Activated T-helper 1 cell treated with anti-CD3 and anti-CD28 coated beads, Interleukin-12 subunit alpha, Interleukin-12 subunit beta, Interleukin-2, Interleukin-4 antibody, amounts not matched to agents 30 ng/mL and 10 ng/mL and 1 ng/mL, durations not matched to agents 14 hours and 24 hours and 36 hours (primary cell): ENCODE data around the gene TBATA. TPM values are rescaled to one million over a fixed set of nuclear protein-coding genes. Genes with fewer than 3 reads are reported as not detected.

Experiments used
- DNase-seq: peaks from one replicate; pipeline ENCODE4 v3.0.0; 2021; ENCODE audit warnings: low spot score
- H3K27ac Mint-ChIP-seq: one replicate; pipeline ENCODE4 v1.8.0; 2021; ENCODE audit warnings: mild to moderate bottlenecking, mixed read lengths
- H3K27me3 Mint-ChIP-seq: one replicate; pipeline ENCODE4 v1.8.0; 2022; ENCODE audit warnings: mild to moderate bottlenecking, moderate library complexity, mixed read lengths; ENCODE audit not compliant: insufficient read depth
- H3K36me3 Mint-ChIP-seq: one replicate; pipeline ENCODE4 v1.8.0; 2021; ENCODE audit warnings: low read depth, mixed read lengths
- H3K4me1 Mint-ChIP-seq: one replicate; pipeline ENCODE4 v1.8.0; 2021; ENCODE audit warnings: low read depth, mixed read lengths
- H3K4me3 Mint-ChIP-seq: one replicate; pipeline ENCODE4 v1.8.0; 2021; ENCODE audit warnings: mild to moderate bottlenecking, moderate library complexity, mixed read lengths
- H3K9me3 Mint-ChIP-seq: one replicate; pipeline ENCODE4 v1.8.0; 2021; ENCODE audit warnings: mixed read lengths
- intact Hi-C: fragments of 100-400 bp; cut with micrococcal nuclease; formaldehyde crosslinking; loops from one replicate; pipeline ENCODE4 v1.15.1; 2024
- total RNA-seq: library from RNA; stranded (reverse); gene quantifications from 2 replicates; pipeline ENCODE4 v1.2.3, GENCODE V29; 2022

TBATA gene
- total RNA-seq, 1 donor from 2014 or later = not detected

DNA sequence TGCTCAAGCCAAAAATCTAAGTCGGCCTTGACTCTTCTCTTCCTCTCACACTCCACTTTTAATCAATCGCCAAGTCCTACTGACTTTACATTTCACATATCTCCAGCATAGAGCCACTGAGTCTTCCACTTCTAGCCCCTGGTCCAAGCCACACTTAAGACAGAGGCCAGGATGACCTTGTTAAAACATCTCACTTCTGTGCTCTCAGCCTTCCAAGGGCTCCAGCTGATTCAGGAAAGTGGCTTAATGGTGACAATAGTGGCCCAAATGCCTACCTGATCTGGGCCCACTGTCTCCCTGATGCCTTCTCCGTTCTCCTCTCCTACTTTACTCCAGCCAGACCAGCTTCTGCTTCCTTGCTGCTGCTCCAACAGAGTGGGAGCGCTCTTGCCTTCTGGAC, 4.4 kb downstream of the TBATA start:
- Mint-ChIP-seq H3K4me3 (no peak overlapping the region), H3K27me3 (peaks cover 7% of the 10 kb centered on the region), H3K4me1 (no peaks in the 10 kb centered on the region), H3K36me3 (no peaks in the 10 kb centered on the region), H3K27ac (no peak overlapping the region), H3K9me3 (no peaks in the 10 kb centered on the region)
- DNase-seq = no peak
- intact Hi-C loops = no loop called here

DNA sequence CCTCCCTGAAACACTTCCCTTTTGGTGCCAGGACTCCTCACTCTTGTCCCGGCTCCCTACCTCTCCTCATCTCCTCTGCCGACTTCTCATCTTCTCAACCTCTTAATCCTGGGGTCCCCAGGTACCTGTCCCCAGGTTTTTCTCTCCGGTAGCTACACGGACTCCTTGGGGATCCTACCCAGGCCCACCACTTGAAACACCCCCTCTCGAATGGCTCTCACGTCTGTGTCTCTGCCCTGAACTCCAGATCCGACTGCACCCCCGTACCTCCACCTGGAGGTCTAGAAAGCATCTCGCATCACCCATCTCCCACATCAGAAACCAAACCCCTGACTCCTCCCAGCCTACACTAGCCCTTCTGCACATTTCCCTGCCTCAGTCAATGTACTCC, 4.8 kb downstream of the TBATA start:
- Mint-ChIP-seq H3K4me3 (no peak overlapping the region), H3K27ac (no peak overlapping the region), H3K27me3 (peaks cover 7% of the 10 kb centered on the region), H3K36me3 (no peaks in the 10 kb centered on the region), H3K9me3 (no peaks in the 10 kb centered on the region), H3K4me1 (no peaks in the 10 kb centered on the region)
- intact Hi-C loops = no loop called here
- no peak for DNase-seq

DNA sequence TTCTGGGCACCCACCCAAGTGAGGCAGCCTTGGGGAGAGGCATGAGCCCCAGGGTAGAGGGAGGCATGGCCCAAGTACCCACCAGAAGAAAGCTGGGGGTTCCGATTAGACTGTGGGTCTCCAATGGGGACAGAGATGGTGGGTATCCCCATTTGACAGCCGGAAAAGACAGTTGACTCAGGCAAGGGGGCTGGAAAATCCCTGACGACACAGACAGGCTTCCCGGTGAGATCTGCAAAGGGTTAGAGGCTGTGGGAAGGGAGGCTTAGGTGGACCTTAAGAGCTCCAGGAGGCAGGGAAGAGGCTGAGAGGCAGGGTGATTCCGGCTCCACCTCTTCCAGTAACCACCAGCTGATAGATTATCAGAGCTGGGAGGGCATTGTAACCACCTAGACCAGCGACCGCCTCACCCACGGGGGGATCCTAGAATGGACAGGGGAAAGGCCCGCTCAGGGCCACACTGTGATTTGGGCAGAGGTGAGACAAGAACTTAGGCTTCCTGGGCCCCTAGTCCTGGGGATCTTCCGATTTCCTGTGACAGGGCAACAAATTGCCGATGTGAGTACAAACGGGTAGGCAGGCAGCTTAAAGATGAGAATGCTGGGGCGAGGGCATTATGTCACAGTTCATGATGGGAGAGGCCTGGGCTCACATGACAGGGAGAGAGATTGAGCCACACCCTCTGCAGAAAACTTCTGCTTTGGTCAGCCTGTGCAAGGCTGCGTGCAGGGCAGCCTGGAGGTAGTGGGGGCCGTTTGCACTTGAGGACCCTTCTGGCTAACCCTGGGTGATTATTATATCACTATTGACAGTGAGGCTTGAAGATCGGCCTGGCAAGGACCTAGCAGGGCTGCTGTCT, 5.4 kb downstream of the TBATA start:
- Mint-ChIP-seq H3K27me3 (peaks cover 7% of the 10 kb centered on the region), H3K36me3 (no peaks in the 10 kb centered on the region), H3K27ac (no peak overlapping the region), H3K4me1 (no peaks in the 10 kb centered on the region), H3K4me3 (no peak overlapping the region), H3K9me3 (no peaks in the 10 kb centered on the region)
- no peak for DNase-seq
- intact Hi-C loops = no loop called here

DNA sequence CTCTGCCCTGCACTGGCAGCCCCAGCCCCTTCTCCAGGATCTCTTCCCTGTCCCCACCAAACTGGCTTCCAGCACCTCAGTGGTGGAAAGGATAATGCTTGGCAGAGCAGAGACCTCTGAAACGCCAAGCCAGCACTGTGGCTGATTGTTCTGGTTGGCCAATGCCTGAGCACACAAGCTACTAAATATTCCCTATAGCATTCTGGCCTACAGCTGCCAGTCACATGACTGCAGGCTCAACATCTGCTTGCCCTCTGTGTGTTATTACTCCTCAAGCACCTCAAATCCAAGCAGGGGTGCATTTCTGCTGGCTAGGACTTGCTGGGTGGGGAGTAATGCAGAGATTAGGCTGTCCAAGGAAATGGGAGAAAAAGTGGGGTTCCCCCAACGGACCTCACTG, 6.1 kb downstream of the TBATA start:
- no peaks in the 10 kb centered on the region for H3K36me3 Mint-ChIP-seq
- no peak for DNase-seq
- no peak overlapping the region for H3K27ac Mint-ChIP-seq
- H3K9me3 Mint-ChIP-seq = no peaks in the 10 kb centered on the region
- H3K27me3 Mint-ChIP-seq = peaks cover 7% of the 10 kb centered on the region
- intact Hi-C loops = no loop called here
- H3K4me1 Mint-ChIP-seq = no peaks in the 10 kb centered on the region
- H3K4me3 Mint-ChIP-seq = no peak overlapping the region

DNA sequence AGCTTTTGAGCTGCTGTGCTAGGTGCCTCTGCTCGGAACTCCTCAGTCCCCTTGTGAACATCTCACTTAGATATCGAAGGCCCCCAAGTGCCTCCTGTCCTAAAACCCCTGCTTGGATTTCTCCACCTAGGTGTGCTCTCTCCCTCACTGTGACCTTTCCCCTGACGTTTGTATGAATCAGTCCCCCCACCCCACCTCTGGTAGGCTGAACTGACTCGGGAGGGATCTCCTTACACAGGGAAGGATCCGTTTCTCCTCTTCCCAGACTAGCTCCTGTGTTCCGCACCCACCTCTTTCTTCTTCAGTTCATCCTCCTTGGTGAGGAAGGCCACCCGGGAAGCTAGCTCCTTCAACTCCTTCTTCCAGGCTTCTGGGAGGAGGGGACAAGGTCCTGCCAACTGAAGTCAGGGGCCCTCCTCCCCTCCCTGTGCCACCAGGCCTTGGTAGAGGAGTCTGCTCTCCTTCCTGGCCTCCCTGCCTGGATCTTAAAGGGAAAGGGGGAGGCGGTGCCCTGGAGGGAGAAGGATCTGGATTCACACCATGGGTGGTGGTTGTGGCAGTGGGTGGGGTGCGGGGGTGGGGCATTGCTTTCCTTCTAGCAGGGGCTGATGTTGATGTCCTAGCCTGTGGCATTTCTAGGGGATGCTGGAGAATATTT, 6.8 kb downstream of the TBATA start:
- DNase-seq = no peak
- H3K4me1 Mint-ChIP-seq = no peaks in the 10 kb centered on the region
- intact Hi-C loops = no loop called here
- no peaks in the 10 kb centered on the region for H3K9me3 Mint-ChIP-seq
- no peaks in the 10 kb centered on the region for H3K36me3 Mint-ChIP-seq
- no peak overlapping the region for H3K27ac Mint-ChIP-seq
- peaks cover 5% of the 10 kb centered on the region for H3K27me3 Mint-ChIP-seq
- H3K4me3 Mint-ChIP-seq = no peak overlapping the region

DNA sequence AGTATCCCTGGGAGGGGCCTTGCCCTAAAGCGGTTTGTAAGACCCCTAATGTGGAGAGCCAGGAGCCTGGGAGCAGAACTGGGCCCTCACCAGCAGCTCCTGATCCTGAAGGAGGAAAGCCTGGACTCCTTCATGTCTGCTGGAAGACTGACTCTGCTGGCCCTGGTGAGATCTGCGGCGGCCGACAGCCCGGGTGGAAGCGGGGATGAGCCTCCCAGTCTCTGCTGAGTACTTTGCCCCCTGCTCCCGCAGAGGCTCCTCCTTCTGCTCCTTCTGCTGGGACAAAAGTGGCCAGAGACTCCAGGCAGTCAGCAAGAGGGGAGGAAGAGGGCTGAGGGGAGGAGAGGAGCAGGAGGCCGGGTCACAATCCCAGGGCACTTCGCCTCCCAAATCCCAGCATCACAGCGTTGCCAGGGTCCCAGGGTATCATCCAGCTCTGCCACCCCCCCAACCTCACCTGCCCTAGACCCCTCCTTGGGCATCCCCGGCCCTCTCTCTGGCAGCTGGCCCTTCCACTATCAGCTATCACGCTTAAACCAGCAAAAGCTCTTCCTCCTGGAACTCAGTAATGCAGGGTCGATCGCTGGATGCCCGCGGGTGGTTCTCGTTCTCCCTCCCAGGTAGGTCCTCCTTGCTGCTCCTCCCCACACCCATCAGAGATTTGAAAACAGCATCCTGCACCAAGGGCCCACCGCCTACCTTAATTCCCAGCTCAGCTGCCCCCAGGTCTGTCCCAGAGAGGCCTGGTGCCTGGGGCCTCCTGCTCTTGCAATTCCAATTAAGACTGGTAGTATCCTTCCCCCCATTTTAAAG, 7.9 kb downstream of the TBATA start:
- H3K4me3 Mint-ChIP-seq = no peak overlapping the region
- H3K9me3 Mint-ChIP-seq = no peaks in the 10 kb centered on the region
- no peak overlapping the region for H3K27ac Mint-ChIP-seq
- DNase-seq = no peak
- no peaks in the 10 kb centered on the region for H3K4me1 Mint-ChIP-seq
- H3K27me3 Mint-ChIP-seq = peaks cover 5% of the 10 kb centered on the region
- intact Hi-C loops = no loop called here
- H3K36me3 Mint-ChIP-seq = no peaks in the 10 kb centered on the region

DNA sequence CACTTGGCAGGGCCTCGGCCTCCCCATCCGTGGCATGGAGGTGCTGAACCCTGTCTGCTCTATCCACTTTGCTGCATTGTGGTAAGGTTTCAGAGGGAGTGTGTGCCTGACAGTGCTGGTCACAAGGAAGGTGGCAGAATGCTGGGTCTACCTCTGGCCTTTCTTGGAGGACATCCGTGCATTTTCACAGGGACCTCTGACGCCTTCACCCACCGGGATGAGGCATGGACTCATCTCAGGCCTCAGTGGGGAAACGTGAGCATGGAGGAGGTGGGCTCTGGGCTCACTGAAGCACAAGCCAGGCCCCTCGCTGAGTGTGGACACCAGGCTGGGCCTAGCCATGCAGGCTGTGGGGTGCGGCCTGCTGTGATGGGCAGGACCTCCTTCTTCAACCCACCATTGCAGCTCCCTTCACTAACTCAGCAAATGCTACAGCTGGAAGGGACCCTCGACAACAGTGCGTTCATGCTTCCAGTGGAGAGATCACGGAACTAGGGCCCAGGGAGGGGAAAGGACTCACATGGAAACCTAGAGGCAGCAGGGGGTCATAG, 8.6 kb downstream of the TBATA start:
- Mint-ChIP-seq H3K27me3 (peaks cover 5% of the 10 kb centered on the region), H3K36me3 (no peaks in the 10 kb centered on the region), H3K9me3 (no peaks in the 10 kb centered on the region), H3K27ac (no peak overlapping the region), H3K4me3 (no peak overlapping the region), H3K4me1 (no peaks in the 10 kb centered on the region)
- intact Hi-C loops = no loop called here
- no peak for DNase-seq

DNA sequence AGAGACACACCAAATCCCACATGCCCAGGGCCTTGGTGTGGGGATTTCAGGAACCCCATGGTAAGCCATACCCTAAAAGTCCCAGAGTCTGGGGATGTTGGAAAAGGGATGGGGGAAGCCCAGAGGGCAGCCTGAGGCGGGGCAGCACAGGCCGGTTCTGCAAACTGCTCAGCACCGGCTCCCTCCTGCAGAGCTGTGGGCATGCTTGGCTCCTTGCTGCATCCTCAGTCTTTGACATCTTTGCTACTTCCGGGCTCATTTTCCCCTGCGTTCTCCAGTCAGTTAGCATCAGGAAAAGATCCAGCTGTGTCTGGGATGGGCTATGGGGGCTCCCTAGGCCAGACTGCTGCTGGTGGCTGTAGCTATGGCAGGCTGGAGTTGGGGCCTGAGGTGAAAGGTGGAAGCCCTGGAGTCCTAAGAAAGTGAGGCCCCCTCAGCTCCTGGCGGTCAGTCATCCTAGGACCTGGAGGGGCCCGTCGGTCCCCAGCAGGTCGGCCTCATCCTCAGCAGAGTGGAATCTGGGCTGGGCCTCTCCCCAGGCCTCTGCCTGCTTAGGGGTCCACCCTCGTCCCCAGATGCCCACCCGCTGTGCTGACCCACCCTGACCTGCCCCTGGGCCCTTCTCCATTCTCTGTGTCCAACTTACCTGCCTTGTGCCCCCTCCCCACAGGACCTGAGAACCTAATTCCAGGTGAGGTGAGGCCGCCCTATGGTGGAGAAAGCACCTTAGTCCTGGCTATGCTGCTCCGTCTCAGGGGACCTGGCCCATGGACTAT, 9.3 kb downstream of the TBATA start:
- no peaks in the 10 kb centered on the region for H3K9me3 Mint-ChIP-seq
- no peak for DNase-seq

DNA sequence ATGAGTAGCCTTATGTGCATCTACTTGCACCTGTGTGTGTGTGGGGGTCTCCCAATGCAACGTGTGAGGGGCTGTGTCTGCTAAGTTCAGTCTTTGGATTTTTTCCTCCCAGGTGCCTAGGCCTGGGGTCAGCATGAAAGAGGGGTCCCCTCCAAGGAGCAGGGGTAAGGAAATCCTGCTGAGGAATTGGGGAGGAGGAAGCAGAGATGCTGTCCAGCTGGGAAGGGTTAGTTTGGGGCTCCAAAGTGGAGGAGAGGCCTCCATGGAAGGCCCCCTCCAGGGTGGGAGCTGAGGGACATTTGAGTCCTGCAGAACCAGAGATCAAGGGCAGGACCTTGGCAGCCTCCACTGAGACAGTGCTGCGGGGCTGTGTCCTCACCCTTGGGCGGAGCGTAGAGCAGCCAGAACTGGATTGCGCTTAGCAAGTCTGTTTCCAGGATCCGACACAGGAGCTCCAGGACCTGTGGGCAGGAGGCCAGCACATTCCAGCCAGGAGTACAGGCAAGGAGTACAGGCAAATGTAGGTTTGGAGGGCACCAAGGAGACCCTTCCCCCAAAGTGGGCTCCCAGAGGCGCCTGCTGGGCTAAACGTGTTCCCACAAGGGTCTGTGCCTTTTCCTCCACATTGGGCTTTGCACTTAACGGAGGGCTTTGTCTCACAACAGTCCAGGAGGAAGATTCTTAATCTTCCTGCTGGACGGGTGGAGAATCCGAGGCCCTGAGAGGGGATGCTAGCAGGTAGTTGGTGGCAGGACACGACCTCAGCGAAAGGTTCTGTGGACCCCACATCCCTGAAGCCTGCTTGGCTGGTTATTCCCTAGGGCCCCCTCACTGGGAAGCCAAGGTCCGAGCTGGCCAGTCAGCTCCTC, 10.1 kb downstream of the TBATA start:
- intact Hi-C loops = no loop called here
- Mint-ChIP-seq H3K27me3 (peaks cover 5% of the 10 kb centered on the region), H3K4me1 (no peaks in the 10 kb centered on the region), H3K27ac (no peak overlapping the region), H3K36me3 (no peaks in the 10 kb centered on the region), H3K4me3 (no peak overlapping the region), H3K9me3 (no peaks in the 10 kb centered on the region)
- no peak for DNase-seq

More for the DNA sequence above, 9.3 kb downstream of the TBATA start:
- intact Hi-C loops = no loop called here
- Mint-ChIP-seq H3K4me3 (no peak overlapping the region), H3K4me1 (no peaks in the 10 kb centered on the region), H3K36me3 (no peaks in the 10 kb centered on the region), H3K27ac (no peak overlapping the region), H3K27me3 (peaks cover 5% of the 10 kb centered on the region)

DNA sequence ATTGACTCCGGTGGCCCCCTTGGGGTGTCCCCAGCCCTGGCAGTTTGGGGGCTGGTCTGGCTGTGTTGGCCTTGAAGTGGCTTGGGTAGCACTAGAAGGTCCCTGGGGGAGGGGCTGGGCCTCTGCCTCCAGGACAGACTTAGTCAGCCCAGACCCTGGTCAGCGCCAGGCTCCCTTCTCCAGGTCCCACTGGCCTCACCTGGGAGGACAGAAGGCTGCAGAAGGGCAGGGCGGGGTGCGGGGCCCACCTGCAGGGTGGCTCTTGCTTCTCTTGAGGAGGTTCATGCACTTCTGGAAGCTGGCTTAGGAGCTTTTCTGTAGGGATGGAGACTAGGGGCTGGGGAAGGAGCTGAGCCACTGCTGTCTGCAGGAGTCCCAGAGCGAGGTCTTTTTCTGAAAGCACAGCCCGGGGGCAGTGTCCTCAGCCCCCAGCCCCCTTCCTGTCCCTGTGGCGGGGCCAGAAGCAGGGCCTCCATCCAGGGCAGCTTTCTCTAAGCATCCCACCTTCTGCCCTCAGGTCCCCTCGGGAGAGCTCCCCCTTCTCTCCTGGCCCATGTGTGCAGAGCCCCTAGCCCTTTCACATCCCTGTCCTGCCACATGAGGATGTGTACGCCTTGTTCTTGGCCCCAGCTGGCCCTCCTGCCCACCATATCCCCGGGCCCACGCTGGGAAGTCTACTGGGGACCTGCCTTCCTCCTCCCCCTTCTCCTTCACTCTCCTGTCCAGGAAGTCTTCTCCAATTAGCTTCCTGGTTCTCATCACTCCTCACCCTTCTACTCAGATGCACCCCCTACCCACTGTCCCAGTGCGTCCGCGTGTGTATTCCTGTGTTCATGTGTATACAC, 11.0 kb downstream of the TBATA start:
- H3K27ac Mint-ChIP-seq = no peak overlapping the region
- peaks cover 5% of the 10 kb centered on the region for H3K27me3 Mint-ChIP-seq
- no peak for DNase-seq
- no peaks in the 10 kb centered on the region for H3K36me3 Mint-ChIP-seq
- no peak overlapping the region for H3K4me3 Mint-ChIP-seq
- H3K4me1 Mint-ChIP-seq = no peaks in the 10 kb centered on the region
- intact Hi-C loops = no loop called here
- no peaks in the 10 kb centered on the region for H3K9me3 Mint-ChIP-seq

DNA sequence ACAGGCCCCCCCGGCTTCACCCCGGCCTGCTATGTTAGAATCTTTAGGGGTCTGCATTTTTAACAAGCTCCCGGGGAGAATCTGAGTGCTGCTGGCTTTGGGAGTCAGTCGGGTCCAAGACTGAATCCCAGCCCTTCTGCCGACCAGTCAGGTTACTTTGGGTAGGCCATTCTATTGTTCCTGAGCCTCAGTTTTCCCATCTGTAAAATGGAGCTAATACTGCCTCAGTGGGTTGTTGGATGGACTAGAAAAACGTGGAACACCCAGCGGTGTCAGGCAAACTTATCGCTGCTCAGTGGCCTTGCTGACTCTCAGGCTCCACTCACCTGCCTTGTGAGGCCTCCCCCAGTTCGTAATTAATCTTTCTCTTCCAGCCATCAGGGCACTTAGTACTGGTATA, 11.7 kb downstream of the TBATA start:
- H3K27me3 Mint-ChIP-seq = peaks cover 2% of the 10 kb centered on the region
- H3K27ac Mint-ChIP-seq = no peak overlapping the region
- H3K9me3 Mint-ChIP-seq = no peaks in the 10 kb centered on the region
- no peaks in the 10 kb centered on the region for H3K36me3 Mint-ChIP-seq
- no peak overlapping the region for H3K4me3 Mint-ChIP-seq
- DNase-seq = no peak
- no peaks in the 10 kb centered on the region for H3K4me1 Mint-ChIP-seq
- intact Hi-C loops = no loop called here
